Kasumi-1 (cell line): ENCODE data around the gene CAPZA1.

Experiments used
- DNase-seq, 2 experiments: peaks; one replicate each; lab custom pipeline; 2025; lab: John Stamatoyannopoulos, UW

The CAPZA1 gene

DNA sequence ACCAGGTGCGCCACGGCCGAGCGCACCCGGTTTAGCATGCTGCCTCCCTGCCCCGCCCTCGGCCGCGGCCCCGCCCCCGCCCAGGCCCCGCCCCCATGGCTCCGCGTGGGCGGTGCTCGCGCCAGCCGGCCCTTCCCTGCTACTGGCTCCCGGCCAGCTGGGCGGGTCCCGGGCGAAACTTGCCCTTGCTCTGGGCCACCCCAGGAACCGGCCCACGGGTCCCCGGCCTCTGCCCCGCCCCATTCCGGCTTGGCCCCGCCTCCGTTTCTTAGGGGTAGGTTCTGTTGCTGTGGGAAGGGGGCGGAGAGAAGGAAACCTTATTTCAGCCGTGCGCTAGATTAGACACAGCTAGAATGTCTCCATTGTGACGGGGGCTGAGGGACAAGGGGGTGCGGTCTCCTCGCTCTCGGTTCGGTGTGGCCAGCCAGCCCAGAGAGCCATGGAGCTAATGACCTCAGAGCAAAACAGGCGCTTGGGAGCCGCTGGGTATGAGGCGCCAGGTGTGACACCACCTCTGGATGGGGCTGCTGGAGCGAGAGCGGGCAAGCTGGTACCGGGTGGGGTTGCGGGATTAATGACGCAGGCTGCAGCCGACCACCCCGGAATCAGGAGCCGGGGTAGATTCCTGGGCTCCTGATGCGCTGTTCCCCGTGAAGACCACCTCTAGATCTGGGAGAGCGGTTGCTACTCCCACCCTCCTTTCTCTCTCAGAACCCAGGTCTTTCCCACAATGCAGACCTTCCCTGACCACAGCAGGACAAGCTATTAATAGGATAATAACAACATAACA lies 95.8 kb downstream of the CAPZA1 start, which contains the start of gene PPM1J:
Gene PPM1J, minus strand, starts transcription at position 69 of the 790 bp plus-strand sequence. Its CDS starts 31 bp downstream, at position 38.
- peak; percentile 90 to 91 for DNase-seq

GRCh38 chr1:112716133-112716720 lies 96.6 kb downstream of the CAPZA1 start:
- peak; percentile 81 to 86 for DNase-seq

DNA sequence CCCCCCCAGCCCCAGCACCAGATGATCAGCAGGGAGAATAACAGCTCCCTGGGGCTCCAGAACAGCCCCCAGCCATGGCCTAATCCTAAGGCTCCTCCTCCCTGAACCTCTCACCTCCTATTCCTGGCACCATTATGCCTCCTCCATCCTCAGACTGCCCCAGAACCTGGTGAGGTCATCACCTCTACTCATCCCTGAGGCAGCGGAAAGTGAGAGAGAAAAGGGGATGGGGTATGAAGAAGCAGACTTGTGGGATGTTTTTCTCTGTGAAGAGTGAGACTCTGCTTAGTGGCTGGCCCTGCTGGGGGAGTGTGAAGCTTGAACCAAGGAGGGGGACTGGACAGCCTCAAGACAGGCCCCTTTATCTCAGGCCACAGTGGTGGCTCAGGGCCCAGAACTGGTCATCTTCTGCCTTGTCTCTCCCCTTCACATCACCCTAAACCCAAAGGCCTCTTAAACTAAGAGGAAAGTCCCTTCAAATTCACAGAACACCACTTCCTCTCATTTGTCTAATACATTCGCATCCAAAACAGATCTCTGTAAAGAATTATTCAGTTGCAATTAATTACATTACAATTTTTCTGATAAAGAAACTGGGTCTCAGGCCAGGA lies 97.7 kb downstream of the CAPZA1 start:
- no peak for DNase-seq

GRCh38 chr1:112718691-112719418 lies 99.2 kb downstream of the CAPZA1 start:
- peak; percentile 57 to 70 for DNase-seq

- DNase-seq: no peak
Observed at GRCh38 chr1:112719706-112720105, 100.1 kb downstream of the CAPZA1 start.

GRCh38 chr1:112720800-112721199 lies 101.2 kb downstream of the CAPZA1 start:
- no peak for DNase-seq
